LNCaP clone FGC (cell line): ENCODE measurements around the gene SLC6A4.

Source experiments
- DNase-seq: peaks from one replicate; pipeline ENCODE4 v3.0.0-alpha.2; 2011; ENCODE audit warnings: low read depth
- H3K4me3 ChIP-seq: 2 replicates; pipeline ENCODE4 v1.5.1; 2011; ENCODE audit warnings: mild to moderate bottlenecking, low read depth, low read length, control low read depth
- CTCF ChIP-seq: IDR thresholded peaks from 2 replicates; pipeline ENCODE4 v1.5.1; 2012; ENCODE audit warnings: mild to moderate bottlenecking; ENCODE audit not compliant: control insufficient read depth, insufficient read depth; ENCODE audit errors: extremely low read depth

SLC6A4 gene

GRCh38 chr17:30200106-30200505 lies 35.4 kb downstream of the SLC6A4 start:
- no peak for DNase-seq
- no peak overlapping the region for H3K4me3 ChIP-seq
- TF ChIP-seq CTCF = no peak

- no peak for TF ChIP-seq CTCF
- no peak for DNase-seq
- no peak overlapping the region for H3K4me3 ChIP-seq
These were observed 35.9 kb downstream of the SLC6A4 start for GRCh38 chr17:30199600-30199999.

- no peak overlapping the region for H3K4me3 ChIP-seq
- no peak for TF ChIP-seq CTCF
- no peak for DNase-seq
These were observed 38.1 kb downstream of the SLC6A4 start for GRCh38 chr17:30197416-30197815.

- DNase-seq = no peak
- TF ChIP-seq CTCF = no peak
- no peak overlapping the region for H3K4me3 ChIP-seq
These were observed 39.0 kb downstream of the SLC6A4 start for GRCh38 chr17:30196504-30196903.

- no peak overlapping the region for H3K4me3 ChIP-seq
- no peak for TF ChIP-seq CTCF
These were observed 44.4 kb downstream of the SLC6A4 start for GRCh38 chr17:30191072-30191471.

GRCh38 chr17:30188211-30188939 lies 47.1 kb downstream of the SLC6A4 start:
- no peak for DNase-seq
- no peak for TF ChIP-seq CTCF
- H3K4me3 ChIP-seq = no peak overlapping the region

More at GRCh38 chr17:30191072-30191471, 44.4 kb downstream of the SLC6A4 start:
- no peak for DNase-seq

- H3K4me3 ChIP-seq = no peak overlapping the region
- DNase-seq = no peak
- no peak for TF ChIP-seq CTCF
These were observed 47.9 kb downstream of the SLC6A4 start for GRCh38 chr17:30187573-30187972.
